Small intestine (tissue), 16 donors: ENCODE data around the gene ACTRT2. TPM values are rescaled to one million over a fixed set of nuclear protein-coding genes. Genes with fewer than 3 reads are reported as not detected.

Experiments used
- DNase-seq, 2 donors: peaks; one replicate each; pipeline versions ENCODE4 v3.0.0 to v3.0.0-alpha.2; 2013
- FAIRE-seq: peaks from 2 replicates; lab custom pipeline; 2012; peaks lifted over from hg19 to GRCh38; lab: Jason Lieb, UNC
- H3K27ac ChIP-seq, 3 donors: one replicate each; pipeline ENCODE4 v1.5.1; 2013; ENCODE audit warnings: low read length in 2 of 3, mild to moderate bottlenecking in 2 of 3, control low read depth in 1 of 3, inconsistent platforms in 1 of 3, low read depth in 1 of 3, moderate library complexity in 1 of 3
- H3K27me3 ChIP-seq, 3 donors: one replicate each; pipeline ENCODE4 v1.6.1; 2013; ENCODE audit warnings: low read length in 3 of 3, inconsistent platforms in 1 of 3; ENCODE audit not compliant: control insufficient read depth in 3 of 3, insufficient read depth in 3 of 3
- H3K36me3 ChIP-seq, 3 donors: one replicate each; pipeline ENCODE4 v1.6.1; 2013; ENCODE audit warnings: low read length in 3 of 3, inconsistent platforms in 1 of 3, low read depth in 1 of 3, mild to moderate bottlenecking in 1 of 3, moderate library complexity in 1 of 3; ENCODE audit not compliant: control insufficient read depth in 3 of 3, insufficient read depth in 2 of 3
- H3K4me1 ChIP-seq, 3 donors: one replicate each; pipeline ENCODE4 v1.6.1; 2013; ENCODE audit warnings: low read length in 2 of 3, inconsistent platforms in 1 of 3, low read depth in 1 of 3, mild to moderate bottlenecking in 1 of 3, moderate library complexity in 1 of 3; ENCODE audit not compliant: control insufficient read depth in 3 of 3, insufficient read depth in 2 of 3
- H3K4me3 ChIP-seq, 3 donors: one replicate each; pipeline ENCODE4 v1.5.1; 2013; ENCODE audit warnings: low read length in 3 of 3, control low read depth in 1 of 3, inconsistent platforms in 1 of 3, low read depth in 1 of 3, mild to moderate bottlenecking in 1 of 3, moderate library complexity in 1 of 3
- H3K9me3 ChIP-seq, 2 donors: one replicate each; pipeline ENCODE4 v1.6.1; 2013; ENCODE audit warnings: low read depth in 1 of 2, low read length in 1 of 2; ENCODE audit not compliant: control insufficient read depth in 2 of 2, insufficient read depth in 1 of 2
- WGBS, 3 donors: extraction: QIAGEN DNeasy Blood & Tissue Kit; methylation state at CpG; one replicate each; pipeline ENCODE4 v1.1.7; 2013; 5-methylcytosine and 5-hydroxymethylcytosine counted together
- long read RNA-seq, 10 donors: transcript quantifications; one replicate each; lab custom pipeline, GENCODE V29; 2026
- polyA plus RNA-seq, 4 donors: library from polyadenylated mRNA; stranded (reverse) in 3 of 4; unstranded in 1 of 4; fragments of 200-250 nt in 3 of 4; fragments of 120-200 nt in 1 of 4; gene quantifications; one replicate each; pipeline versions ENCODE4 v1.2.1 to v1.2.3, GENCODE V29; 2013
- donor health status: healthy with polysubstance abuse.
- donor health status: control.
- donor health status: control.
- donor health status: Bipolar disorder and iron deficiency.
- donor health status: healthy.

Gene ACTRT2
- not detected for polyA plus RNA-seq
- long read RNA-seq, donor 1: 0 reads
- long read RNA-seq, donor 2: 0 reads
- long read RNA-seq, donor 3: 0 reads
- long read RNA-seq, donor 4: 0 reads
- long read RNA-seq, donor 5: 0 reads
- long read RNA-seq, donor 6: 0 reads
- long read RNA-seq, donor 7: 0 reads
- long read RNA-seq, donor 8: 0 reads
- long read RNA-seq, donor 9: 0 reads
- long read RNA-seq, donor 10: 0 reads

DNA sequence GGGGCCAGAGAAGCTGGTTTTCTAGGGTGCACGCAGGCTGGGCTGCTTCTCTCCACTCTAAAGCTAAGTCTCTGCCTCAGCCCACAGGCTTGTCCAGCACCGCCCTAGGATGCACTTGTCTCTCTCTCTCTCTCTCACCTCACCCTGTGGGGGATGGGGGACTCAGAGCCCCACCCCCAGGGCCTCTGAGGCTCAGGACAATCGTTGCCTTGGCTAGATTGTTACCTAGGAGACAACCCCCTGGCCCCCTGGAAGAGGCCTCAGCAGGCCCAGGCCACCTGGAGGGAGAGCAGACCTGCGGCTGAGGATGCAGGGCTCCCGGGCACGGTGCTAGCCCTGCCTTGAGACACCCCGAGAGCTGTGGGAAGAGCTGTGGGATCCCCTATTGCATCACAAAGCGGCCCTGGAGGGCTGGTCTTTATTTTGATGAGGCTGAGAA lies at the start of gene ACTRT2:
ACTRT2 (plus strand) TSS at position 235 of the 439 bp plus-strand sequence. CDS start 220 bp downstream, outside the sequence.
- H3K4me1 ChIP-seq: peaks cover 0 to 6% (median 0%) of the 10 kb centered on the region in 3 donors
- H3K27me3 ChIP-seq: no peaks in the 10 kb centered on the region
- H3K4me3 ChIP-seq: no peak within 1 kb of the TSS
- WGBS, 3 donors: 56 to 63% (median 57%) methylated on average over 8 of the region's 8 CpGs
- peak in 1 of 2 donors; percentile 14 for DNase-seq
- no peaks in the 10 kb centered on the region for H3K36me3 ChIP-seq
- H3K9me3 ChIP-seq: no peaks in the 10 kb centered on the region
- no peak within 1 kb of the TSS for H3K27ac ChIP-seq
- no peak for FAIRE-seq

DNA sequence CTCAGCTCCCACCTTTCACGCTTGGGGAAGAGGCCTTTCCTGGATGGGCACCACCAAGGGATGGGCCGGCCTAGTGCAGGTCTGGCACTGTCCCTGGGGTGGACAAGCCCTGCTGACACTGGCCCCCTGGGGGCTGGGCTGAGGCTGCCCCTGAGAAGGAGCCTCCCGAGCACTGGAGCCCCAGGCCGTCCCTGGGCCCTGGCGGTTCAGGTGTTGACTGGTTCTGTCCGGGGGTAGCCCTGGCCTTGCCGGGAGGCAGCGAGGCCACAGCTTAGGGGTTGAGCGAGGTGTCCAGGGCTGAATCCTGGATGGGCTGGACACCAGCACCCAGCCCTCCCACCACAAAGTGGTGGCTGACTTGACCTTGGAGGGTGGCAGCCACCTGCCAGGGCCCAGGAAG lies 49.7 kb upstream of the ACTRT2 start:
- H3K27me3 ChIP-seq: no peaks in the 10 kb centered on the region
- DNase-seq (no peak), FAIRE-seq (no peak)
- H3K4me1 ChIP-seq: no peaks in the 10 kb centered on the region
- no peaks in the 10 kb centered on the region for H3K36me3 ChIP-seq
- H3K27ac ChIP-seq: no peak overlapping the region
- H3K4me3 ChIP-seq: no peak overlapping the region
- 90 to 95% (median 94%) methylated on average over 9 of the region's 9 CpGs for WGBS, 3 donors
- no peaks in the 10 kb centered on the region for H3K9me3 ChIP-seq

DNA sequence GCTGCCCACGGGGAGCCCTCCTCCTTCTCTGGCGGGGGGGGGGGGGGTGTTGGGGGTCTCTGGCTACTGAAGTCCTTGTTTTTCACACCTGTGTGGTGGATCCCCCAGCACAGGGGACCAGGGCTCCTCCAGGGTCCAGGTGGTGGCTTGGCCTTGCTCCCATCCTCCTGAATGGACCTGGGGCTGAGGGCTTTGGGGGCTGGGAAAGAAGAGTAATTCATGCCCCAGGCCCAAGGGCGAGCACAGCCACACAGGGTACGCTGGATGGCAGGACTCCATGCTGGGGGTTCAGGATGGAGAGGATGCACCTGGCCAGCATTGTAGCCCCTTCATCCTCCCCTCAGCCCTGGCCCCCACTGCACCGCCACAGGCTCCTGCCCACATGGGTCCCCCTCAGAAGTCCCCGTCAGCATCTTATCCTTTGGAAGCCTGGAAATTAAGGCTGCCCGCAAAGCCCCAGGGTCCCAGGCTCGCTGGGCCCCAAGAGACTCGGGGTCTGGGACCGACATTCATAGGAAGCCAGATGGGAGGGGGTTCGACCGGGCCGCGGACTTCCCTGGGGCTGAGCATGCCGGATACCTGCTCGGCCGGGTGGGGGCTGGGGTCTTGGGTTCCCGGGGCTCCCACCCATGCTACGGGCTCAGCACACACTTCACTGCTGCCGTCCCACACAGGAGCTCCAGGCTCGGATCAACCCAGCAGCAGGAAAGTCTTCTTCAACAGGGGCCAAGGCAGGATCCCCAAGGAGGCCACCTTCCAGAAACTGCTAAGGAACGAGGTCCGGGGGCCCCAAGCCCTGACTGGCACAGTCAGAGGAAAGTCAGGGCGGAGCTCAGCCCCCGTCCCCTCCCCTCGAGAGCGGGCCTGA lies 49.0 kb upstream of the ACTRT2 start:
- 80 to 84% (median 84%) methylated on average over 26 to 27 of the region's 27 CpGs for WGBS, 3 donors
- H3K9me3 ChIP-seq: no peaks in the 10 kb centered on the region
- H3K36me3 ChIP-seq: no peaks in the 10 kb centered on the region
- H3K27ac ChIP-seq: no peak overlapping the region
- FAIRE-seq: no peak
- no peak overlapping the region for H3K4me3 ChIP-seq
- no peak for DNase-seq
- no peaks in the 10 kb centered on the region for H3K4me1 ChIP-seq
- H3K27me3 ChIP-seq: no peaks in the 10 kb centered on the region

DNA sequence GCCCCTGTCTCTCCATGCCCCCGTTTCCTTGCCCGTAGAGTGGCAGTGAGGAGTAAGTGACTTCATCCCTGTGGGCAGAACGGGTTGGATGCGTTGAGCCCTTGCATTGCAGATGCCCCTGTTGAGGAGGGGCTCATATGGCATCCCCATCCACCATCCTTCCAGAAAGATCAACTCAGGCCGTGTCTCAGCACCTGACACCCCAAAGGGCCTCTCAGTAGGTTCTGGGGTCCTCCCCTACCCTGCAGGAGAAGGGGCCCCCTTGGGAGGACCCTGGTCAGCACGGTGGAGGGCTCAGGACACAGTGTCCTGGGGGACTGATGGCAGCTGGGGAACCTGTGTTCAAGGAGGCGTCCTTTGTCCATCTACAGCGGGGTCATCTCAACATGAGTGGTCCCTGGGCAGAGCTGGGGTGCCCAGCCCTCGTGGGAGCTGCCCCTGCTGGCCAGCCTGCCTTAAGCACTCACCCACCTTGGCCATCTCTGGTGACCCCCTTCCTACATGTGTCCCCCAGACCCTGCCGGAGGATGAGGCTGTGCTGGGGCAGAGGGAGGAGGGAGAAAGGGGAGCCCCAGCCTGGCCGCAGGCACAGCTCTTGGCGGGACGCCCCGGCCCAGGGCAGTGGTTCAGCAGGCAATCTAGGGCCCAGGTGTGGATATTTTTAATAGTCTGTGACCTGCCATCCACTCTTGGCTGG lies 48.2 kb upstream of the ACTRT2 start:
- Histone ChIP-seq H3K36me3 (no peaks in the 10 kb centered on the region), H3K27me3 (no peaks in the 10 kb centered on the region), H3K4me3 (no peak overlapping the region), H3K4me1 (no peaks in the 10 kb centered on the region), H3K27ac (no peak overlapping the region), H3K9me3 (no peaks in the 10 kb centered on the region)
- 58 to 75% (median 62%) methylated on average over 13 to 14 of the region's 14 CpGs for WGBS, 3 donors
- DNase-seq (no peak), FAIRE-seq (no peak)

DNA sequence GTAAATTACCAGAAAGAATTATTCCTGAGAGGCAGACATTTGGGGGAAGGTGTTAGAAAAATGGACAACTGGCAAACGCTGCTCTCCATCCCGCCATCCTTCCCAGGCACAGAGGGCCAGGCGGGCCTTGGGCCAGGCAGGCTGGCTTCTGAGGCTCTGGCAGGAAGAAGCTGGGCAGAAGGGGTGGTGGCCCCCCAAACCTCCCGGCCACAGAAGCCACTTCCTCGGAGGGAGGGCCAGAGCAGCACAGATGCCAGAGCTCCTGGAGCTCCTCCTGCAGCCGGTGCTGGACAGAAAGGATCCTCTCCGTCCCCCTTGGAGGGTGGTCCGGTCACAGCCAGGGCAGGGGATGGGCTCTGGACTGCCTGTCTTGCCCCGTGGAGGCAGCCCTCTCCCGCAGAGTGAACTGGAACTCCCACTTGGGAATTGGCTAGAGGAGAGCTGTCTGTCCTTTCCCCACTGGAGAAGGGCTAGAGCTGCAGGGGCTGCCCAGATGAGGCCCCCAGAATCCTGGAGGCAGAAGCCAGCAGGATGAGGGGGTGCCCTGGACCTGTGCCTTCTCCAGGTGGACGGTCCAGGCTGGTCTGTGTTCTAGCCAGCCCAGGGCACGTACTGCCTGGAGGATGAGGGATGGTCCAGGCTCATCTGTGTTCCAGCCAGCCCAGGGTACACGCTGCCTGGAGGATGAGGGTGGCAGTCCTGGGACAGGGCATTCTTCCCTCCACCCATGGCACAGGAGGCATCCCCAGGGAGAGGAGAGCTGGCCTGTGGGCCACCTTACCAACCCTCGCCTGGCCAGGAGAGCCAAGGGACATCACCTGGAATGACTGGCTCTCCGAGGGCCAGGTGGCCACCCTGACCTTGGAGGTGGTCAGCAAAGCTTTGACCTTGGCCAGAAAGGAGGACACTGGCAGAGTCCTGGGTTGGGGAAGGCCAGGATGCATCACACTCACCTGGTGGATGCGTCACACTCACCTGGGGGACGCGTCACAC lies 47.4 kb upstream of the ACTRT2 start:
- no peak for DNase-seq
- Histone ChIP-seq H3K27ac (no peak overlapping the region), H3K4me1 (no peaks in the 10 kb centered on the region), H3K4me3 (no peak overlapping the region), H3K27me3 (no peaks in the 10 kb centered on the region), H3K36me3 (no peaks in the 10 kb centered on the region), H3K9me3 (no peaks in the 10 kb centered on the region)
- no peak for FAIRE-seq
- WGBS, 3 donors: 55% methylated on average over 17 to 18 of the region's 18 CpGs

DNA sequence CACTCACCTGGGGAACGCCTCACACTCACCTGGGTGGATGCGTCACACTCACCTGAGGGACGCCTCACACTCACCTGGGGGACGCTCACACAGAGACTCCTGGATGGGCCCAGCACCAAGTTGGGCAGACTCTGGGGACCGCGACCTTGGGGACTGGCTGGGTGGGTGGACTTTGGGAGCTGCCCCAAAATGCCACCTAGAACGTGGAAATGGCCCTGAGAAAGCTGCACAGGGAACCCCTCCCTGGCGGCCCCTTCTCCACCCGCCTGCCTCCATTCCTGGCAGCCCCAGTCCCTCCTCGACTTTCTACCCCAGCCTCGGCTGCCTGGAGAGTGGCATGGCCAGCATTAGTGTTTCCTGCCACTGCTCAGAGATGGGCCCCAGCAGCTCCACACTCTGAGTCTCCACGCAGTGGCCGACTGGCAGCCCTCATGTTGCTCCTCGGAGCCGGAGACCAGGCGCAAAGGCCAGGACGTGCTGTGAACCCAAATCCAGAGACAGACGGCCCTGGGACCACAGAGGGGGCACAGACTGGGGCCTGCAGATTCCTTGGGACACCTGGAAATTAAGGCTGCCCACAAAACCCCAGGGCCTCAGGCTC lies 46.5 kb upstream of the ACTRT2 start:
- Histone ChIP-seq H3K27me3 (no peaks in the 10 kb centered on the region), H3K9me3 (no peaks in the 10 kb centered on the region), H3K4me1 (no peaks in the 10 kb centered on the region), H3K27ac (no peak overlapping the region), H3K4me3 (no peak overlapping the region), H3K36me3 (no peaks in the 10 kb centered on the region)
- DNase-seq (no peak), FAIRE-seq (no peak)
- 68 to 83% (median 73%) methylated on average over 16 to 18 of the region's 18 CpGs for WGBS, 3 donors

DNA sequence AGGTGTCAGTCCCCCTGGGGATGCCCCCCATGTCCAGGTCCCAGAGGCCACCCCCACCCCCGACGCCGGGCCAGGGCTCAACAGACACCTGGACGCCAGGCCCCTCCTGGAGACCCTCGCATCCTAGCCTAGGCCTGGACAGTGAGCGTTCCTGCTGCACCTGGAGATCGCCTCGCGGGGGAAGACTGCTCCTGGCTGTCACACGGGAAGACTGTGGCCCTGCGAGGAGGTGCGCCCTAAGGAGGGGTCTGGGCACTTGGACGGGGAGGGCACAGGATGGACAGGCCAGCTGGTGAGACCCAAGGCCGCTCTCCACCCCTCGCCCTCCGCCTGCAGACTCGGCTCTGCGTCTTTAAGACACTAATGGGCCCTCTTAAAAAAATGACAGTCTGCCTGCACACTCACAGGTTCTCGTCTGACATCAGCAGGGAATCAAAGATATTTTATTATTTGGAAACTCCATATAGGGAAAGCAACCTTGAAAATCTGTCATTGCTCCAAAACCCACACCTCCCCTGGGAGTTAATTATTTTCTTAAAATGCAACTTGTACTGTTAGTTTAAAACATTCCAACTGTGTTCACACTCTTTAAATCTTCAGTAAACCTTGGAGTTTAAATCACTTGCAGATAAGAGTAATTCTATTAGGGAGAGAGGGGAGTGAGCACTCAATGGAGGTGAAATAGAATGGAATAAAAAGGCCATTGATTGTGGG lies 45.6 kb upstream of the ACTRT2 start:
- WGBS, 3 donors: 55 to 74% (median 58%) methylated on average over 19 of the region's 19 CpGs
- Histone ChIP-seq H3K27me3 (no peaks in the 10 kb centered on the region), H3K27ac (no peak overlapping the region), H3K4me1 (no peaks in the 10 kb centered on the region), H3K36me3 (no peaks in the 10 kb centered on the region), H3K9me3 (no peaks in the 10 kb centered on the region), H3K4me3 (no peak overlapping the region)
- DNase-seq (no peak), FAIRE-seq (no peak)
